Measurements from ENCODE around the gene ZBTB5.
"Not testable (repeated sequence)": the region's sequence is repeated elsewhere in the genome, so short reads cannot be mapped to it uniquely, and the experiment has no call there.

The ZBTB5 gene

GRCh38 chr9:37449862-37450632 is 15.2 kb downstream of the ZBTB5 start:
- DNase-seq, result no peak

GRCh38 chr9:37447111-37447510 is 18.1 kb downstream of the ZBTB5 start:
- DNase-seq, result no peak

GRCh38 chr9:37446401-37446800 is 18.8 kb downstream of the ZBTB5 start:
- DNase-seq, result no peak

- no peak for DNase-seq
Observed at GRCh38 chr9:37445832-37446231, 19.4 kb downstream of the ZBTB5 start.

- no peak for DNase-seq
Observed at GRCh38 chr9:37444890-37445289, 20.4 kb downstream of the ZBTB5 start.

GRCh38 chr9:37443566-37443965 is 21.7 kb downstream of the ZBTB5 start:
- DNase-seq, result no peak

GRCh38 chr9:37442556-37442955 is 22.7 kb downstream of the ZBTB5 start:
- DNase-seq, result no peak

GRCh38 chr9:37441776-37442370 is 23.4 kb downstream of the ZBTB5 start:
- no peak for DNase-seq

GRCh38 chr9:37438359-37438758 is 26.9 kb downstream of the ZBTB5 start:
- DNase-seq, result no peak

- DNase-seq, result no peak
Observed at GRCh38 chr9:37437621-37438020, 27.6 kb downstream of the ZBTB5 start.

GRCh38 chr9:37437010-37437409 is 28.2 kb downstream of the ZBTB5 start:
- DNase-seq, result no peak

GRCh38 chr9:37436540-37436939 is 28.7 kb downstream of the ZBTB5 start:
- no peak for DNase-seq

GRCh38 chr9:37433867-37434371 is 31.3 kb downstream of the ZBTB5 start:
- DNase-seq, result no peak

- DNase-seq, result no peak
Observed at GRCh38 chr9:37432020-37432419, 33.2 kb downstream of the ZBTB5 start.

- DNase-seq, result no peak
Observed at GRCh38 chr9:37430841-37431597, 34.2 kb downstream of the ZBTB5 start.

GRCh38 chr9:37429441-37430285 is 35.6 kb downstream of the ZBTB5 start:
- no peak for DNase-seq

GRCh38 chr9:37428345-37428744 is 36.9 kb downstream of the ZBTB5 start:
- no peak for DNase-seq

GRCh38 chr9:37426846-37427245 is 38.4 kb downstream of the ZBTB5 start:
- DNase-seq, result no peak

GRCh38 chr9:37426431-37426830 is 38.8 kb downstream of the ZBTB5 start:
- DNase-seq, result not testable (repeated sequence)

GRCh38 chr9:37425298-37425752 is 39.9 kb downstream of the ZBTB5 start:
- DNase-seq, result no peak

- DNase-seq, result no peak
Observed at GRCh38 chr9:37424686-37425297, 40.5 kb downstream of the ZBTB5 start.

- no peak for DNase-seq
Observed at GRCh38 chr9:37424204-37424685, 41.0 kb downstream of the ZBTB5 start.

Measured in NCI-H146 (cell line).